GM12873 (cell line): ENCODE data around the gene NPL.

Experiments used
- CTCF ChIP-seq: IDR thresholded peaks from 2 replicates; pipeline ENCODE4 v1.5.1; 2012; ENCODE audit warnings: low read depth, mild to moderate bottlenecking, moderate library complexity, low read length, control low read depth; ENCODE audit not compliant: insufficient read depth; ENCODE audit errors: missing control alignments

The NPL gene

GRCh38 chr1:182755632-182756031 is 33.9 kb upstream of the NPL start:
- TF ChIP-seq CTCF = no peak

GRCh38 chr1:182756423-182756822 is 33.1 kb upstream of the NPL start:
- TF ChIP-seq CTCF = no peak

DNA sequence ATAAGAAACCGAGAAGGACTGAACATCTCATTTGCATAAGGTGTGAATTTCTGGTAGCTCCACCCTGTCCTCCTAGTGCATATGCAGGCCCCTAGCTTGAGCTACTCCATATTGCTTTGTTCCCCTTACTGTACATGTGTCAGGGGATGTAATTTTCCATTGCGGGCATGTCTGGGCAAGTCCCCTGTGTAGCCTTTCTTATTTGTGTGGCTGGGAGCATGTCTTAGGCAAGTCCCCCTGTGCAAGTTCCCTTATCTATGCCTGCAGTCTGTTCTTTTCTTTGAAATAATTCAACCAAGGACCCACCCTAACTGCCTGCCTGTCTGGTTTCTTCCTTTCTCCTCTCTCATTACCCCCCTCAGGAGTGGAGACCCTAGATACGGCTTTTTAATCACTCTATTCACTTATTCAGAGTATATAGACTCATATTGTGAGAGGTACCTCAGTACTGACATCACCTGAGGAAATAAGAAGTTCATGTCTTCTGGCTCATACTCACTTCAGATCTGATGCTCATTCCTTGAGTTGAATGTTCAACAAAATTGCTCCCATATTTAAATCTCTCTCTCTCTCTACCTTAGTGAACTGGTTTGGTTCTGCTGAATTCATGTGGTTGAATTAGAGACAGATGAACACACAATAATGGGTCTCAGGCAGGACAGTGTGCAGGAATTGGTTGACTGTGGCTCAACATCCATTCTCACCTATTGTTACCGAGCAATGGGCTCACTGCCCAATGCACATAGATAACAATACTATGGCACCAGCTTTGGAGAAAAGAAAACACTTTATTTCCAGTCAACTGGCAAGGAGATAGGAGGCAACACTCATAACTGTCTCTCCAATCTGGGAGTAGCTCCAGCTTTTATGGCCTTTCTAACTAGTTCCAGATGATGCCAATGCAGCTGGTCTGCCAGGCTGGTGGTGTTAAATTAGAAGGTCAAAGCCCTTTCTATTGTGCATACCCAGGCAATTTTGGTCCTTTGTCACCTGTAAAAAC is 27.9 kb upstream of the NPL start:
- no peak for TF ChIP-seq CTCF

DNA sequence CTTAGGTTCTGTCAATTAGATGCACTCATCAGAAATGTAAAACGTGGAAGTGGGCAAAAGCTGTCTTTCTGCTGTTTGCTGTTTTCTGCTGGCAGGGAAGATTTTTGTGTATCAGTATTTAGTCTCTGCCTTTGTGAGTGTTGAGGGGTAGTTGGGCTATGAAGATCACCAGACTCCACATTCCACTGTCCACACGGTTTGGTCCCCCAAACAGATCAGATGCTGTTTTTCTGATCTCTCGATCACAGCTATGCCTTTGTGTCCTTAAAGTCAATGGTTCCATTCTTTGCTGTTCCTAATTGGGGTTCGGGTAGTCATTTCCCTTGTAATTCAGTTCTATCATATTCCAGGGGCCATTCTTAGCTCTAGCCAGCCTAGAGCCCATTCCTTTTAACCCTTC is 27.0 kb upstream of the NPL start:
- TF ChIP-seq CTCF = no peak

GRCh38 chr1:182764029-182764727 is 25.4 kb upstream of the NPL start:
- TF ChIP-seq CTCF = no peak

- no peak for TF ChIP-seq CTCF
Observed at GRCh38 chr1:182765391-182765790, 24.2 kb upstream of the NPL start.

GRCh38 chr1:182766050-182766449 is 23.5 kb upstream of the NPL start:
- TF ChIP-seq CTCF = no peak
